ENCODE data around the gene DAZL.
"Not testable (repeated sequence)": the region's sequence is repeated elsewhere in the genome, so short reads cannot be mapped to it uniquely, and the experiment has no call there.

The DAZL gene
- long read RNA-seq, donor 1, result 0 reads
- long read RNA-seq, donor 2, result 0 reads
- long read RNA-seq, donor 3, result 0 reads
- long read RNA-seq, donor 4, result 0 reads
- long read RNA-seq, donor 5, result 0 reads
- long read RNA-seq, donor 6, result 0 reads
- long read RNA-seq, donor 7, result 0 reads
- long read RNA-seq, donor 8, result 0 reads

GRCh38 chr3:16604887-16605602 lies at the start of gene DAZL:
TSS of gene DAZL (minus strand) at chr3:16605423. CDS start at chr3:16605205, 218 bp downstream.
- no peak for DNase-seq

GRCh38 chr3:16654976-16655375 lies 49.8 kb upstream of the DAZL start:
- no peak for DNase-seq

GRCh38 chr3:16653712-16654111 lies 48.5 kb upstream of the DAZL start:
- DNase-seq, result no peak

GRCh38 chr3:16647668-16648067 lies 42.4 kb upstream of the DAZL start:
- DNase-seq, result no peak

GRCh38 chr3:16639806-16640205 lies 34.6 kb upstream of the DAZL start:
- DNase-seq, result no peak

- no peak for DNase-seq
These were observed 28.7 kb upstream of the DAZL start for GRCh38 chr3:16633948-16634347.

- DNase-seq, result no peak
These were observed 27.2 kb upstream of the DAZL start for GRCh38 chr3:16632395-16632794.

GRCh38 chr3:16618721-16619120 lies 13.5 kb upstream of the DAZL start:
- DNase-seq, result no peak

GRCh38 chr3:16617155-16617554 lies 11.9 kb upstream of the DAZL start:
- DNase-seq, result not testable (repeated sequence)

GRCh38 chr3:16616083-16616482 lies 10.9 kb upstream of the DAZL start:
- DNase-seq, result no peak

GRCh38 chr3:16614033-16615031 lies 9.1 kb upstream of the DAZL start:
- no peak for DNase-seq

GRCh38 chr3:16609927-16610580 lies 4.8 kb upstream of the DAZL start:
- DNase-seq, result no peak

GRCh38 chr3:16608816-16609215 lies 3.6 kb upstream of the DAZL start:
- DNase-seq, result no peak

- DNase-seq, result no peak
These were observed 2.5 kb upstream of the DAZL start for GRCh38 chr3:16607718-16608117.

GRCh38 chr3:16606398-16606797 lies 1.2 kb upstream of the DAZL start:
- no peak for DNase-seq

- DNase-seq, result no peak
These were observed 743 bp upstream of the DAZL start for GRCh38 chr3:16605966-16606365.

- DNase-seq, result no peak
These were observed 790 bp downstream of the DAZL start for GRCh38 chr3:16604433-16604832.

GRCh38 chr3:16601537-16602005 lies 3.7 kb downstream of the DAZL start:
- no peak for DNase-seq

GRCh38 chr3:16600780-16601536 lies 4.3 kb downstream of the DAZL start:
- DNase-seq, result peak; percentile 12

GRCh38 chr3:16599694-16600093 lies 5.5 kb downstream of the DAZL start:
- no peak for DNase-seq

- no peak for DNase-seq
These were observed 8.7 kb downstream of the DAZL start for GRCh38 chr3:16596352-16597032.
